Activated gamma-delta T cell treated with anti-CD3 and anti-CD28 coated beads, Interleukin-2, amount 50 U/mL, for 16 hours (primary cell): ENCODE results near the gene FIGN.

ENCODE experiments used
- DNase-seq: peaks from one replicate; pipeline ENCODE4 v3.0.0-alpha.2; 2020; ENCODE audit warnings: low read depth

Gene FIGN

GRCh38 chr2:163736433-163737189 is 803 bp upstream of the FIGN start:
- no peak for DNase-seq

- DNase-seq: no peak
Measured at GRCh38 chr2:163734881-163735684, 725 bp downstream of the FIGN start.

GRCh38 chr2:163734401-163734800 is 1.4 kb downstream of the FIGN start:
- no peak for DNase-seq

- no peak for DNase-seq
Measured at GRCh38 chr2:163733956-163734355, 1.9 kb downstream of the FIGN start.

- DNase-seq: no peak
Measured at GRCh38 chr2:163733301-163733938, 2.4 kb downstream of the FIGN start.

GRCh38 chr2:163732727-163733126 is 3.1 kb downstream of the FIGN start:
- DNase-seq: no peak

GRCh38 chr2:163731735-163732134 is 4.1 kb downstream of the FIGN start:
- DNase-seq: no peak

- no peak for DNase-seq
Measured at GRCh38 chr2:163730556-163730955, 5.3 kb downstream of the FIGN start.

GRCh38 chr2:163729636-163730273 is 6.1 kb downstream of the FIGN start:
- no peak for DNase-seq

- DNase-seq: no peak
Measured at GRCh38 chr2:163723881-163724280, 11.9 kb downstream of the FIGN start.

GRCh38 chr2:163723348-163723747 is 12.5 kb downstream of the FIGN start:
- DNase-seq: no peak

- no peak for DNase-seq
Measured at GRCh38 chr2:163719331-163719730, 16.5 kb downstream of the FIGN start.

GRCh38 chr2:163717993-163718680 is 17.7 kb downstream of the FIGN start:
- no peak for DNase-seq

- no peak for DNase-seq
Measured at GRCh38 chr2:163717515-163717914, 18.3 kb downstream of the FIGN start.

GRCh38 chr2:163716101-163716500 is 19.7 kb downstream of the FIGN start:
- DNase-seq: no peak

- no peak for DNase-seq
Measured at GRCh38 chr2:163715668-163716067, 20.1 kb downstream of the FIGN start.

GRCh38 chr2:163715199-163715598 is 20.6 kb downstream of the FIGN start:
- DNase-seq: no peak

- DNase-seq: no peak
Measured at GRCh38 chr2:163713534-163714311, 22.1 kb downstream of the FIGN start.

- DNase-seq: no peak
Measured at GRCh38 chr2:163711699-163712098, 24.1 kb downstream of the FIGN start.

- no peak for DNase-seq
Measured at GRCh38 chr2:163711258-163711657, 24.6 kb downstream of the FIGN start.

- no peak for DNase-seq
Measured at GRCh38 chr2:163709270-163709669, 26.5 kb downstream of the FIGN start.
